Measurements from ENCODE around the gene ERGIC1. TPM values are rescaled to one million over a fixed set of nuclear protein-coding genes. Genes with fewer than 3 reads are reported as not detected.

The ERGIC1 gene
- total RNA-seq, 4 donors from 2014 or later: 116 to 172 (median 144) TPM

- no peak for TF ChIP-seq POLR2A (IDR thresholded peaks at IDR 0.05)
- TF ChIP-seq EP300 (IDR thresholded peaks at IDR 0.05): no peak
- TF ChIP-seq POLR2AphosphoS5 (IDR thresholded peaks at IDR 0.05): no peak
- TF ChIP-seq CTCF (IDR thresholded peaks at IDR 0.05): no peak
- ATAC-seq: no peak
- Histone ChIP-seq H3K36me3 (peaks cover 0 to 15% of the 10 kb centered on the region in 2 donors), H3K27ac (peak overlapping the region; percentile 93 to 96 (median 95)), H3K4me3 (no peak overlapping the region), H3K9me3 (no peaks in the 10 kb centered on the region), H3K27me3 (no peaks in the 10 kb centered on the region), H3K4me1 (peaks cover 10 to 73% (median 27%) of the 10 kb centered on the region in 3 donors)
- 79 to 94% methylated on average over 8 to 18 of the region's 23 CpGs for WGBS, 2 donors (ENCODE audit: low coverage in 1 of 2)
These were observed 51.7 kb downstream of the ERGIC1 start for GRCh38 chr5:172885597-172886340.

- no peaks in the 10 kb centered on the region for H3K9me3 ChIP-seq
- peaks cover 0 to 15% of the 10 kb centered on the region in 2 donors for H3K36me3 ChIP-seq
- WGBS, 2 donors (ENCODE audit: low coverage in 1 of 2): 73 to 90% methylated on average over 4 of the region's 6 CpGs
- peaks cover 12 to 75% (median 34%) of the 10 kb centered on the region in 3 donors for H3K4me1 ChIP-seq
- peak overlapping the region in 1 of 2 donors; percentile 31 for H3K4me3 ChIP-seq
- ATAC-seq: no peak
- H3K27me3 ChIP-seq: no peaks in the 10 kb centered on the region
- H3K27ac ChIP-seq: peak overlapping the region; percentile 93 to 96 (median 95)
- TF ChIP-seq POLR2AphosphoS5 (IDR thresholded peaks at IDR 0.05): no peak
- no peak for TF ChIP-seq EP300 (IDR thresholded peaks at IDR 0.05)
- no peak for TF ChIP-seq POLR2A (IDR thresholded peaks at IDR 0.05)
- TF ChIP-seq CTCF (IDR thresholded peaks at IDR 0.05): no peak
These were observed 52.4 kb downstream of the ERGIC1 start for GRCh38 chr5:172886476-172886875.

GRCh38 chr5:172886974-172887501, 53.0 kb downstream of the ERGIC1 start:
- TF ChIP-seq CTCF (IDR thresholded peaks at IDR 0.05) (no peak), EP300 (IDR thresholded peaks at IDR 0.05) (peak; percentile 79), POLR2A (IDR thresholded peaks at IDR 0.05) (peak; percentile 60 to 61), POLR2AphosphoS5 (IDR thresholded peaks at IDR 0.05) (peak; percentile 97)
- peaks cover 12 to 75% (median 38%) of the 10 kb centered on the region in 3 donors for H3K4me1 ChIP-seq
- H3K36me3 ChIP-seq: peaks cover 0 to 15% of the 10 kb centered on the region in 2 donors
- peak; percentile 89 for ATAC-seq
- no peaks in the 10 kb centered on the region for H3K9me3 ChIP-seq
- H3K4me3 ChIP-seq: peak overlapping the region in 1 of 2 donors; percentile 31
- 30 to 42% methylated on average over 5 to 12 of the region's 17 CpGs for WGBS, 2 donors (ENCODE audit: low coverage in 1 of 2)
- H3K27ac ChIP-seq: peak overlapping the region; percentile 93 to 96 (median 95)
- no peaks in the 10 kb centered on the region for H3K27me3 ChIP-seq

GRCh38 chr5:172887692-172888091, 53.6 kb downstream of the ERGIC1 start:
- H3K27ac ChIP-seq: peak overlapping the region; percentile 93 to 96 (median 95)
- no peak for TF ChIP-seq POLR2A (IDR thresholded peaks at IDR 0.05)
- TF ChIP-seq EP300 (IDR thresholded peaks at IDR 0.05): peak; percentile 78
- no peak for TF ChIP-seq CTCF (IDR thresholded peaks at IDR 0.05)
- TF ChIP-seq POLR2AphosphoS5 (IDR thresholded peaks at IDR 0.05): peak; percentile 65
- 6 to 17% methylated on average over 1 to 4 of the region's 8 CpGs for WGBS, 2 donors (ENCODE audit: low coverage in 1 of 2)
- no peaks in the 10 kb centered on the region for H3K27me3 ChIP-seq
- no peaks in the 10 kb centered on the region for H3K9me3 ChIP-seq
- H3K36me3 ChIP-seq: peaks cover 0 to 13% of the 10 kb centered on the region in 2 donors
- H3K4me3 ChIP-seq: peak overlapping the region in 1 of 2 donors; percentile 31
- peak; percentile 64 for ATAC-seq
- H3K4me1 ChIP-seq: peaks cover 12 to 77% (median 45%) of the 10 kb centered on the region in 3 donors

All from gastroesophageal sphincter (tissue), 4 donors.